AG20443 (cell line): ENCODE measurements around the gene OTX2.
A peak's percentile ranks its signal among the peaks of the same experiment; 100 is the strongest.

ENCODE experiments used
- DNase-seq: peaks from one replicate; pipeline ENCODE4 v3.0.0; 2012; ENCODE audit warnings: low spot score, mixed read lengths

OTX2 gene

GRCh38 chr14:56812364-56813141, 2.3 kb upstream of the OTX2 start:
- no peak for DNase-seq

GRCh38 chr14:56811593-56812363, 1.5 kb upstream of the OTX2 start:
- no peak for DNase-seq

- no peak for DNase-seq
Observed at GRCh38 chr14:56810836-56811592, 735 bp upstream of the OTX2 start.

- no peak for DNase-seq
Observed at GRCh38 chr14:56809270-56810146, 771 bp downstream of the OTX2 start.

GRCh38 chr14:56808383-56809269, 1.7 kb downstream of the OTX2 start:
- DNase-seq = no peak

- no peak for DNase-seq
Observed at GRCh38 chr14:56808110-56808382, 2.2 kb downstream of the OTX2 start.

- DNase-seq = no peak
Observed at GRCh38 chr14:56807386-56808109, 2.7 kb downstream of the OTX2 start.

GRCh38 chr14:56806760-56807159, 3.5 kb downstream of the OTX2 start:
- DNase-seq = no peak

- DNase-seq = no peak
Observed at GRCh38 chr14:56805992-56806727, 4.1 kb downstream of the OTX2 start.

- DNase-seq = no peak
Observed at GRCh38 chr14:56805201-56805991, 4.9 kb downstream of the OTX2 start.

- DNase-seq = no peak
Observed at GRCh38 chr14:56803816-56804535, 6.3 kb downstream of the OTX2 start.

GRCh38 chr14:56801920-56802319, 8.4 kb downstream of the OTX2 start:
- no peak for DNase-seq

- DNase-seq = no peak
Observed at GRCh38 chr14:56799343-56799645, 11.0 kb downstream of the OTX2 start.

GRCh38 chr14:56798447-56799342, 11.6 kb downstream of the OTX2 start:
- no peak for DNase-seq

GRCh38 chr14:56797569-56798446, 12.5 kb downstream of the OTX2 start:
- DNase-seq = peak; percentile 42

- no peak for DNase-seq
Observed at GRCh38 chr14:56797003-56797568, 13.2 kb downstream of the OTX2 start.
